HG03439 (cell line): Measurements from ENCODE around the gene FTL.
A peak's percentile ranks its signal among the peaks of the same experiment; 100 is the strongest.

ENCODE experiments used
- ATAC-seq: cut with Tn5 transposase; IDR thresholded peaks from one replicate; pipeline ENCODE4 v1.9.1; 2021; ENCODE audit warnings: mild to moderate bottlenecking, moderate library complexity; ENCODE audit not compliant: unreplicated experiment

Gene FTL

GRCh38 chr19:48990400-48990799 lies 25.3 kb downstream of the FTL start:
- no peak for ATAC-seq

- no peak for ATAC-seq
Observed at GRCh38 chr19:48991011-48991609, 26.0 kb downstream of the FTL start.

DNA sequence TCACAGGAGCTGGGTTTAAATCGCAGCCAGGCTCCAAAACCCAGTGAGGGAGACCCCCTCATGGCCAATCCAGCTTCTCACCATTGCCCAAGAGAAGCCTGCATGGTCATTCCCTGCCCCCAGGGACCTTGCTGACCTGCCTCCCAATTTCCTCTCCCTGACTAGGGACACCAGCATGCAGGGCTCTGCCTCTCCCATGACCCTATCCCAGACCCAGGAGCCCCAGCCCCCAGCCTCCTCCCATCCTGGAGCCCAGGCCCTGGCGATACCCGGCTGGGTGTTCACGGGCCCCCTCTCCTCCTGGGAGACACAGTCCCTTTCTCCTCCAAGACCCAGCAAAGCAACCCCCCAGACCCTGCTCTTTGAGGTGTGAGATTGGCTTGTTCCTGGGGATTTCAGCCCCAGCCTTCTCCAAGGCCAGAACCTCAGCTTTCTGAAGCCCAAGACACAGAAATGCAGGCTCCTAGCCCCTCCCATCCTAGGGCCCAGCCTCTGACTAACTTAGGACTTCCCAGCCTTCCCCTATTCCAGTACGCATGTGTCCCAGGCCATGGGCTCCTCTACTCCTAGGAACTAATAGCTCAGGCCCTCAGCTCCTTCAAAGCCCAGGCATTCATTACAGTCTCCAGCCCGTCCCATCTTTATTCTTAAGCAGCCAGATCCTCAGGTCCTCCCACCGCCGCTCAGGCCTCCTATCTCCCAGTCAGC lies 26.9 kb downstream of the FTL start:
- no peak for ATAC-seq

GRCh38 chr19:48992581-48993174 lies 27.6 kb downstream of the FTL start:
- peak; percentile 2 for ATAC-seq

- ATAC-seq: peak; percentile 87
Observed at GRCh38 chr19:48993175-48994034, 28.3 kb downstream of the FTL start, which contains the start of the genes GYS1 and RUVBL2. TSS of gene GYS1 (minus strand) at chr19:48993309. CDS start at chr19:48993112, 197 bp downstream. TSS of gene RUVBL2 (plus strand) at chr19:48993887. CDS start at chr19:48993912, 25 bp downstream.

DNA sequence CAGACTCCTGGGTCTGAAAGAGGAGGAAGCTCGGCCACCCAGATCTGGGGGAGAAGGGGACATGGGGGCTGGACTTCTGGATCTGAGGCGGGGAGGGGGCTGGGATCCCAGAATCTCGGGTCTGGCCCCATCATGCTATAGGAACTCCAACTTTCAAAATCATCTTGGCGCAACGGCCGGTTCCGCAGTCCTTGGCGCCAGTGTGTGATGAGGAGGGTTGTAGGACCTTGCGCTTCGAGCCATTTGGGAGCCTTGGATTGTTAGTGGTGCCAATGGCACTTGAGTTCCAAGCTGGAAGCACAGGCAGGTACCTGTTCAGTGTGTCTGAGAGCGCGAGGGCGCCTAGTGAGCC lies 28.9 kb downstream of the FTL start:
- no peak for ATAC-seq

DNA sequence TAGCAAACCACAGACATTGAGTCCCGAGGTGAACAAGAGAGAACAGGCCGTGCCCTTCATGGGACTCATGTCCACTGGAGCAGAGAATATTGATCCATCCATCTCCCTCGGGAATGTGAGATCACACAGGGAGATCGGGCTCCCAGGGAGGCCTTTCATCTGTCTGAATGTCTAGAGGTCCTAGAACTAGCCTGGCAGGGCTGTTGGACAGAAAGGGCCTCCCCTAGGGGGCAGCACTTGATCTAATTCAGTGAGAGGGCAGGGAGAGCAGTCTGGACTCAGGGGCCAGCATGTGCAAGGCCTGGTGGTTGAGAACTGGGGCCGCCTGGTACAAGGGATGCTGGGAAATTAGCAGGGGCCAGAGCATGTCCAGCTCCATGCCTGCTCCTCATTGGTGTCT lies 32.9 kb downstream of the FTL start:
- ATAC-seq: no peak

DNA sequence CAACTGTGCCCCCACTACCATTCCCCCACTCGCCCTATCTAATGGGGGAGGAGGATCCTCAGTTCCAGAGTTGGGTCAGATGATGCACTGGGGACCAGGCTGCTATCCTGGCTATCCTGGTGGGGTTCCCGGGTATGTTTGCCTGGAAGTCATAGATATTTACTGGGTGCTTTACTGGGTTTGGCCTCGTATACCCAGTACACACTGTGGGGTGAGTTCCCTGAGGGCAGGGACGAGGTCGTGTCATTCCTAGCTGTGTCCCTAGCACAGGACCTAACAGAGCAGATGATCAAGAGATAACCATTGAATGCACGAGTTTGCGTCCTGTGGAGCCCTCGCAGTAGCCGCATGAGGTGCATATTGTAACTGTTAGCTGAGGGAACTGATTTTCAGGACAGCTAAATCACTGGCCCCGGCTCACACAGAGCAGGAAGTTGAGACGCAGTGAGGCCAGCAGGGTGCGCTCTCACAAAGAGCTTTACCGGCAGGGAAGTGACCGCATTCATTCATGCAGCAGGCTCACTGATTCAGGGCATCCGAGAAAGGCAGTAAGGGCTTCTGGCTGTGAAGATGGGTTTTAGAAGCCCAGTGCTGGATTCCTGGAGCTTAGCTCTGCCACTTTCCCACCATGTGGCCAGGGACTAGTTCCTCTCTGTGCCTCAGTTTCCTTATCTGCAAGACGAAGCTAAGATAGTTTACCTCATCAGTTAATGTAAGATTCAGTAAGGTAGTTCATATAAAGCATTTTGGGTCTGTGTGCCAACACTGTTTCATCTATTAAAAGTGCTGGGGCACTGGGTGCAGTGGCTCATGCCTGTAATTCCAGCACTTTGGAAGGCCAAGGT lies 34.6 kb downstream of the FTL start:
- ATAC-seq: no peak

DNA sequence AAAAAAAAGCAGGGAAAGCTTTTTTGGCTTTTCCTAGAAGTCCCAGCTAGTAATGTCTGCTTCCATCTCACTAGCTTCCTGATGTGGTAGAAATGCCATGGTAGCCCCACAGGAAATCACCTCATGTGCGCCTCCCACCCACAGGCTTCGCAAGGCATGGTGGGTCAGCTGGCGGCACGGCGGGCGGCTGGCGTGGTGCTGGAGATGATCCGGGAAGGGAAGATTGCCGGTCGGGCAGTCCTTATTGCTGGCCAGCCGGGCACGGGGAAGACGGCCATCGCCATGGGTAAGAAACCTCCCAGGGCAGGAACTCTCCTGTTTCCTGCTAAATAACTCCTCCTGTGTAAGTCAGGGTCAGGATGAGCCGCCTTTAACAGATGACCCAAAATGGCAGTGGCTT lies 39.0 kb downstream of the FTL start:
- no peak for ATAC-seq

DNA sequence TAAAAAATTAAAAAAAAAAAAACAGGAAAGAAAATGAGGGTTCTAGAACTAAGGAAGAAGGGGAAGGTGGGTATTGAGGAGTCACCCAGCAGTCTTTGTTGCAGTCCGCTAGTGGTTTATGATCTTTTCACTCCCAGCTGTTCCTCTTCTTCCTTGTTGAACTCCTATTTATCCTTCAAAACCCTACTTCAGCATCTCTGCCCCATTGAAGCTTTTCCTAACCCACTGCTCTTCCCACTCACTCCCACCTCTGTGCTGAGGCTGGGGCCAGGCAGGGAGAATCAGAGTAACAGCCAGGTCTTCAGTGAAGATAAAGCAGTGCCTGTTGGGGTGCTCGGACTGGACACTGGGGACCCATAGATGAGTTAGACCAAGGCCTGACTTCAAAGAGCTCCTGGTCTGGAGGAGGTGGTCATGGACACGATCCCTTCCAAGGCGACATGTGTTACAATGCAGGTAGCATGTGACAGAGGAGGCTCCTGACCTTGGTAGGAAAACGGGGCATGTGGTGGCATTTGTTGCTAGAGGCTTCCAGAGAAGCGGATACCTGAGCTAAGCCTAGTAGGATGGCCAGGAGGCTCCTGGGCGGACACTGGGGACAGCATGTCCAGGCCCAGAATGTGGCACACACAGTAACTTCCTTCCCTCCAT lies 40.0 kb downstream of the FTL start:
- no peak for ATAC-seq

DNA sequence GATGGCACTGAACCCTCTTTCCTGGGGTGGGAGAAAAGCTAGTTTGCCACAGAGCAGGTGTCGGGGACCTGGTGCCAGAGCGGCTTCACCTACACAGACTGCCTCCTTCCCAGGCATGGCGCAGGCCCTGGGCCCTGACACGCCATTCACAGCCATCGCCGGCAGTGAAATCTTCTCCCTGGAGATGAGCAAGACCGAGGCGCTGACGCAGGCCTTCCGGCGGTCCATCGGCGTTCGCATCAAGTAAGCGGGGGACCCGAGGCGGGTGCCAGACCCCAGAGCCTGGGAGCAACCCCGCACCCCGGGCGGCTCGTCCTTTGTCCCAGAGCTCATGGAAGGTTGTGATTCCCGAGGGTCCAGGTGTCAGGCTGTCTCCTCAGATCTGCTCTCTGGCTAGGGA lies 41.8 kb downstream of the FTL start:
- no peak for ATAC-seq

- ATAC-seq: no peak
Observed at GRCh38 chr19:49009828-49010227, 44.7 kb downstream of the FTL start.

- no peak for ATAC-seq
Observed at GRCh38 chr19:49010453-49010852, 45.3 kb downstream of the FTL start.

DNA sequence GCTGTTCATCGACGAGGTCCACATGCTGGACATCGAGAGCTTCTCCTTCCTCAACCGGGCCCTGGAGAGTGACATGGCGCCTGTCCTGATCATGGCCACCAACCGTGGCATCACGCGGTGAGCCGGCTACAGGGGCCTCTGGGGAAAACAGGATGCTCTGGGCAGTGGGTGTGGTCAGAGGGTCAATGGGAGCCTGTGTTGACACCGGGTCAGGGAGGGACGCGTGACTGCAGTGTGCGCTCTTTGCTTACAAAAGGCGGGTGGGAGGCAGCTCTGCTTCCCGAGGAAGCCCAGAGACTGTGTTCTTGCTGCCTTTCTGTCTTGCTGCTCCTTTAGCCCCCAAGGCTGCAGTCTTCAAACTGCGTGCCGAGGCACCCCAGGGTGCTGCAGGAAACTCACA lies 46.1 kb downstream of the FTL start:
- ATAC-seq: no peak

DNA sequence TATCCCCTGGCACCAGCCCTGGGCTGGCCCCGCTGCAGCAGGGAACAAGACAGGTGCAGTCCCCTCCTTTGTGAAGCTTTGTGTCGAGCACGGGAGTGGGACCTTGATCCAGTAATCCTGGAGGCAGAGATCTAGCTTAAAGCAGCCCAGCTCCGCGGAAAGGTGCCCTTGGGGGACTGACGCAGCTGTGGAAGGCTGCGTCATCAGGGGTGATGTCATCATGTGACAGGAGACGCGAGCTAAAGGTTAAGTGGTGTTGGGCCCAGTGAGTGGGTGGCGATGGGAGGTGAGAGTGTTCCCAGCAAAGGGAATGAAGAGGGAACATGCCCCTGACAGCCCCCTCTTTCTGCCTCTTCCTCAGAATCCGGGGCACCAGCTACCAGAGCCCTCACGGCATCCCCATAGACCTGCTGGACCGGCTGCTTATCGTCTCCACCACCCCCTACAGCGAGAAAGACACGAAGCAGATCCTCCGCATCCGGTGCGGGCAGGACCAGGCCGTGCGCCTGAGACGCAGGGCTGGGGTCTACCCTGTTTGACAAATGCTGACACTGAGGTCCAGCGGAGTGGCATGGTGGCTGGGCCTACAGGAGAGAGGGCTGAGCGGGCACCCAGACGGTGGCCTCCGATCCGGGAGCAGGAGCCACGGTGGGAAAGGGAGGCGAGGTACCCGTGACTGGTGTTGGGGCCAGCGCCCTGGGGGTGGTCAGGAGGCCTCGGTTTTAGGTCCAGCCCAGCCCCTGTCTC lies 49.2 kb downstream of the FTL start:
- ATAC-seq: no peak

DNA sequence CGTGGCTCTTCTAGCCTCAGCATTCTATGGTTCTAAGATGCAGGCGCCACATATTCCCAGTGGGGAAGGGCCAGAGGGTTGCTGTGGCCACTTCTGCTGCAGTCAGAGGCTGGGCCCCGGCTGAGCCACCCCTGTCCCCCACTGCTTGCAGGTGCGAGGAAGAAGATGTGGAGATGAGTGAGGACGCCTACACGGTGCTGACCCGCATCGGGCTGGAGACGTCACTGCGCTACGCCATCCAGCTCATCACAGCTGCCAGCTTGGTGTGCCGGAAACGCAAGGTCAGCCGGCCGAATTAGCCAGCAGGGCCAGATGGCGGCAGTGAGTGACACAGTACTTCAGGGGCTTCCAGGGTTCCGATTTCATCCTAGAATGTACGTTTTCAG lies 49.8 kb downstream of the FTL start:
- no peak for ATAC-seq

- ATAC-seq: no peak
Observed at GRCh38 chr19:49016067-49016839, 51.1 kb downstream of the FTL start.
